Skin epidermis (tissue), 12 donors: ENCODE data around the gene CFAP53.

ENCODE experiments used
- H3K27ac ChIP-seq, 21 experiments: fragments of 200-600 bp; sonication (generic) in 11 of 21; one replicate each; pipeline ENCODE4 v1.5.0; 2020; ENCODE audit warnings: mild to moderate bottlenecking in 3 of 21, inconsistent platforms in 2 of 21, moderate library complexity in 2 of 21
- H3K4me3 ChIP-seq, 7 experiments: fragments of 200-600 bp; sonication (generic) in 2 of 7; one replicate each; pipeline ENCODE4 v1.5.0; 2020; ENCODE audit warnings: inconsistent platforms in 2 of 7, mild to moderate bottlenecking in 2 of 7, moderate library complexity in 1 of 7

Gene CFAP53

GRCh38 chr18:50177294-50177992, 88.9 kb downstream of the CFAP53 start:
- Histone ChIP-seq H3K27ac (no peak overlapping the region), H3K4me3 (no peak overlapping the region)
